Measurements from ENCODE around the gene ANO1.

Gene ANO1

GRCh38 chr11:70115778-70116177, 37.7 kb downstream of the ANO1 start:
- no peak for DNase-seq (ENCODE audit: low spot score)

DNA sequence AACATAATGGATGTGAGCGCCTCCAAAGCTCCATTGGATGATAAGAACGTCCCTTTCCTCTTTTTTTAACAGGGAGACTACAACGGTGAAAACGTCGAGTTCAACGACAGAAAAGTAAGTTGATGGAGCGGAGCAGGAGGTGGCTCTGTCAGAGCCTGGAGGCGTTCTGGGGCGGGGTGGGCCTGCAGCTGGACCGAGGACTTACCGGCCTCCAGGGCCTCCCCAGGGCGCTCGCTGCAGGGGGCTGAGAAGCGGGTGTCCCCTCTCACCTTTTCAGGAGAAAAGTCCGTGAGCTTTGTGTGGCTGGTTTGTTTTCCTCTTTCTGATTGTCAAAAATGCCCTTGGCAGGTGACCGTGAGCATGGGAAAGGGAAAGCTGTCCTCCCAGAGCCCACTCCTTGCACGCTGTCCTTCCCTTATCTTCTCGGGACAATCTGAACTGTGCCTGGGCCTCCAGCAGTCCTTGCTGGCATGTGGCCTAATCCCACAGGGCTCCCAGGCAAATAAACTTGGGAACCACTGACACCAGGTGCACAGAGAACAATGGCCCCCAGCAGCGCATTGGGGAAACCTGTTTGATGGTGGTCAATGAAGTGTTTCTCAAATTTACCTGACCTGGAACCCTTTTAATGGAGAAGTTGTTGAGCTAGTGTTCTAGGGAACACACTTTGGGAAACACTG, 38.4 kb downstream of the ANO1 start:
- no peak for DNase-seq (ENCODE audit: low spot score)

DNA sequence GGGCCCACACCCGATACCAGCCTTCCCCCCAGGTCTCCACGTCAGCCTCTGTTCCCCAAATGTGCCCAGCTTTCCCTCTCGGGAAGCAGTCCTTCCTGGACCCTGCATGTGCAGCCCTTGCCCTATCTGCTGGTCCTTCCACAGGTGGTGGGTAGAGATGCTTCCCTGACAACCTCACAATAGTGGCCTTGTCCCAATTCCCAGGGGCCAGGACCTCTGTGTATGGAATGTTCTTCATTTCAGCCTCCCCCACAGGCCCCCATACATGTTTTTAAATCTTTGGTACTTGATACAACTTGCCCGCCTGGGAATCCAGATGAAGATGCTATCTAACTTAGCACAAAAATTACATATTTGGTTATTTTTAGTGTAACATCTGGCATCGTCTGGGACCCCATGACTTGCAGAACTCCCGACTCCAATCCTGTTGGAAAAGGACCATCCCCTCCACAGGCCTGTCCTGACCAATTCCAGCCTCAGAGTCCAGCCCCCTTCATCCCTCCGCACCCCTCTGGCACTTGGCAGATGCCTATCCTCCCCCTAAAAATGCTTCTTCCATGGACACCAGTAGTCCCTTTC, 39.5 kb downstream of the ANO1 start:
- no peak for DNase-seq (ENCODE audit: low spot score)

DNA sequence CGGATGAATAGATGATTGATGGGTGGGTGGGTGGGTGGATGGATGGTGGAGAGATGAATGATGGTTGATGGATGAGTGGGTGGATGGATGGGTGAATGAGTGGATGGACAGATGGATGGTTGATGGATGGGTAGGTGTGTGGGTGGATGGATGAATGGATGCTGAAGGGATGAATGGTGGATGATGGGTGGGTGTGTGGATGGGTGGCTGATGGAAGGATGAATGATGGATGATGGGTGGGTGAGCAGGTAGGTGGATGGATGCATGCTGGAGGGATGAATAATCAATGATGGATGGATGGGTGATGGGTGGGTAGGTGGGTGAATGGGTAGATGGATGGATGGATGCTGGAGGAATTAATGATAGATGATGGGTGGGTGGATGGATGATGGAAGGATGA, 40.5 kb downstream of the ANO1 start:
- no peak for DNase-seq (ENCODE audit: low spot score)

DNA sequence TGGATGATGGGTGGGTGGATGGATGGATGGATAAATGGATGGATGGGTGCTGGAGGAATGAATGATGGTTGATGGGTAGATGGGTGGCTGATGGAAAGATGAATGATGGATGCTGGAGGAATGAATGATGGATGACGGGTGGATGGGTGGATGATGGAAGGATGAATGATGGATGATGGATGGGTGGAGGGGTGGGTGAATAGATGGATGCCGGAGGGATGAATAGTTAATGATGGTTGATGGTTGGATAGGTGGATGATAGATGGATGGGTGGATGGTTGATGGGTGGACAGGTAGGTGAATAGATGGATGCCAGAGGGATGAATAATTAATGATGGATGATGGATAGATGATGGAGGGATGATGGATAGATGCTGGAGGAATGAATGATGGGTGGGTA, 41.4 kb downstream of the ANO1 start:
- no peak for DNase-seq (ENCODE audit: low spot score)

DNA sequence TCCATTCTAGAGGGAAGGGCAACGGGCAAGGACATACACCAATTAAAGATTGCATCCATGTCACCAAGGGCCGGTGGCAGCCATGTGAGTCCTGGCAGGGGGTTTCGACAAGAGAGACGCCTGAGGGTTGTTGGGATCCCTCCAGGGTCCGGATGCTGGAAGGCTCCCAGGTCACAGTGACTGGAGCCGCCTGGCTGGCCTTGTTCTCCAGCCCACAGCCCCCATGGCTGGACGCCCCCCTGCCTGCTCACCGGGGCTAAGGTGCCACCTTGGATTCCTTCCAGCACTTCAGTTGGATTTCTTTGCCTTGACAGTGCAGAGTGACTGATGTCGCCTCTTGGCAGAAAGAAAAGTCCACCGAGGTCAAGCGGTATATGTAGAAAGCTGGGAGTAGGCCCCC, 42.6 kb downstream of the ANO1 start:
- DNase-seq (ENCODE audit: low spot score) = no peak

DNA sequence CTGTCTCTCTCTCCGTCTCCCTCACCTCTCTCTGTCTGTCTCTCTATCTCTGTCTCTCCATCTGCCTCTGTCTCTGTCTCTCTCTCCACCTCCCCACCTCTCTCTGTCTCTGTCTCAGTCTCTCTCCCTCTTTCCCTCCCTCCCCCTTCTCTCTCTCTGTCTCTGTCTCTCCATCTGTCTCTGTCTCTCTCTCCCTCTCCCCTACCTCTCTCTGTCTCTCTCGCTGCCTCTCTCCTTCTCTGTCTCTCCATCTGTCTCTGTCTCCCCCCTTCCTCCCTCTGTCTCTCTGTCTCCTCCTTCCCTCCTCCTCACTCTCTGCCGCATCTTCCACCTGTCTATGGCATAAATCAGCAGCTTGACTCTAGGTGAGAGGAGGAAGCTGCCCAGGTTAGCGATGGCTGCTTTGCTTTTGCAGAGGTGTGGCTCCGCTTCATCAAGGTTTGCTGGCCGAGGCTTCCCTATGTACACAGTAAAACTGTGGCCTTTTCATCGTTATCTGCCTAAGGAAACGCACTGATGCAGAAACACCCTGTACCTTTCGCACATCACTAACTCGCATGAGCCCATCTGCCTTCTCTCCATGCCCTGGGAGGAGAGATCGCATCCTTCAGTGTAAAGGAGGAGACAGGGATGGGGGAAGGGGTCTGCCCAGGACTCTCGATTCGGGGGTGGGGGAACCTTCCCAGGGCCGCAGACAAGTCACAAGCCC, 44.5 kb downstream of the ANO1 start:
- DNase-seq (ENCODE audit: low spot score) = no peak

DNA sequence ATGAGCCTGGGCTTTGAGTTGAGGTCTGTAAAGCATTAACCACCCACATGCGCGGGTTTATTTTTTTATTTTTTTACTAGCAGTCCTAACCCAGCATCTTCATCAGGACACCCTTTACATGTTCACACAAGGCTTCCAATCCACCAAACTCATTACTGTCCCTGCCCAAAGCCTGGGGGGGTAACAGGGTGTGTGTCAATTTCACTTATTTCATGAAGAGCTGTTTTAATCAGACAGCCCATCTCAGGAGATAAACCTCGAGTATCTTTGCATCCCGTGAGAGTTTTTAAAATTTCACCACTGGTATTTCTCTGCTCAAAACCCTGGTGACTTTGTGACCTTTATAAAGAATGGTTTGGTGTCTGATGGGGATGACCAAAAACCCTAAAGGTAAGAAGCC, 45.6 kb downstream of the ANO1 start:
- no peak for DNase-seq (ENCODE audit: low spot score)

- no peak for DNase-seq (ENCODE audit: low spot score)
Observed at GRCh38 chr11:70124321-70125000, 46.3 kb downstream of the ANO1 start.

GRCh38 chr11:70126494-70126893, 48.4 kb downstream of the ANO1 start:
- no peak for DNase-seq (ENCODE audit: low spot score)

DNA sequence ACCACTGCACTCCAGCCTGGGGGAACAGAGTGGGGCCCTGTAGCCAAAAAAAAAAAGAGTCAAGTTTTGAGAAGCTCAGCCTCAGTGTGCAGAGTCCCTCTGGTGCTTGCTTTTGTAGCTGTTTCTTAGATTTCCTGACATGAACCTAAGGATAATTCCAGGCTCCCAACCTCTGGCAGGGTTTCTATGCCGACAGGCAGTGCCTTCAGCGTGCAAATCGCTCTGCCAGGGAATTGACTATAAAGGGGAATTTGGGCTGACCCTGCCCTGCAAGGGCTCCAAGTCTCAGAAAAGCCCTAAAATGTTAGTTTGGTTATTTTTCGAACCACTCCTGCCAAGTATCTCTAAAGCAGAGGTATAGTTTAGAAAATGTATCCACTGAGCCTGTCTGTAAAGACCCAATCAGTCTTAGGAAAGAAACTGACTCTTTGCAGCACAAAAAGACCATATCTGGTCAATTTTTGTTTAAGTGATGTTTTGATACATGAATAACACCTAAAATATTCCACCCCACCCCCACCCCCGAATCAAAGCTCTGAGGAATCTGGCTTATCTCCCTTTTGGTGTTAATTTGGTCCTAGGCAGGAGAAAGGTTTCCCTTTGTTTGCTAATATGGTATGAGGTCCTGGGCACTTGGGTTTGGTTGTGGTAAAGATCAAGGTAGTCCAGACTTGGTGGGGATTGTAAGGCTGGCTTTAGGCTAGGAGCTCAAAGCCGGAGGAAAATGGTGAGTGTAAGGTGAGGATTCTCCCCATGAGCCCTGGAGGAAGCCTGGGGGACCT, 49.7 kb downstream of the ANO1 start:
- DNase-seq (ENCODE audit: low spot score) = no peak

- no peak for DNase-seq (ENCODE audit: low spot score)
Observed at GRCh38 chr11:70128435-70128906, 50.4 kb downstream of the ANO1 start.

DNA sequence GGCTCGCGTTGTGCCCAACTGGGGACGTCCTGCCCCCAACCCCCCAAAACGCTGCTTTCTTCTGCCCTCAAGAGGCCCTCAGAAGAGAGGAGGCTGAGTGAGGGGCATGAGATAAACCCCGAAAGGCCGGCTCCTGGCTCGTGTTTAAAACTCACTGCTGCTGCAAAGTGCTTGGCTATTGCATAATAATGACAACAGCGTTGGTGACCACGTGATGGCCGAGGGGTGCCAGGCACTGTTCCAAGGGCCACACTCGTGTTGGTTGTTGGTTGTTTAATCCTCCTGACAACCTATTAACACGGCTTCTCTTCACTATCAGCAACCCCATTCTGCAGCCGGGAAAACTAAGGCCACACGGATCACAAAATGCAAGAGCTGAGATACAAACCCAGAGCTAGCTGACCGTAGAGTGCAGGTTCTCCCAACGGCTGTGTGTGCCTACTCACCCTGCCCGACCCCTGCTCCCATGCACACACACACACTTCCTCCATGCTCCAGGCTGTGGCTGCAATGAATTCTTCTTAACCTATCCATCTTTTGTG, 51.0 kb downstream of the ANO1 start:
- no peak for DNase-seq (ENCODE audit: low spot score)

- no peak for DNase-seq (ENCODE audit: low spot score)
Observed at GRCh38 chr11:70130636-70131035, 52.5 kb downstream of the ANO1 start.

GRCh38 chr11:70131606-70132190, 53.6 kb downstream of the ANO1 start:
- no peak for DNase-seq (ENCODE audit: low spot score)

DNA sequence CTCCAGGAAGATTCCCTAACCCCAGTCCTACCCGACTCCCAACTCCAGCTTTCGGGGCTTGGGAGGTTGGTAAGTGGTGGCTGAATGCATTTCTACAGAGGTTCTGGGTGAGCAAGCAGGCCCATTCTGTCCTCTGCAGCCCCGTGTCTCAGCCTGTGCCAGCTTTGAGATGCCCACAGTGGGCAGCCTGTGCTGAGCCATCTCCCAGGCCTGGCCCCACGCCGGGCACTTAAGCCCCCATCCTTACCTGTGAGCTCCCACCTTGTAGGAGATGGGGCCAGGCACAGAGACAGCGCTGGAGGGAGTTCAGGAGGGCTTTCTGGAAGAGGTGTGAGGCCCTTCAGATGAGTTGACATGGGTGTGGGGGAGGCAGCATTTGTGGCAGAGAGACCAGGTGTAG, 54.5 kb downstream of the ANO1 start:
- DNase-seq (ENCODE audit: low spot score) = no peak

GRCh38 chr11:70133771-70134335, 55.7 kb downstream of the ANO1 start:
- no peak for DNase-seq (ENCODE audit: low spot score)

GRCh38 chr11:70134490-70134889, 56.4 kb downstream of the ANO1 start:
- no peak for DNase-seq (ENCODE audit: low spot score)

- DNase-seq (ENCODE audit: low spot score) = no peak
Observed at GRCh38 chr11:70135142-70135541, 57.0 kb downstream of the ANO1 start.

DNA sequence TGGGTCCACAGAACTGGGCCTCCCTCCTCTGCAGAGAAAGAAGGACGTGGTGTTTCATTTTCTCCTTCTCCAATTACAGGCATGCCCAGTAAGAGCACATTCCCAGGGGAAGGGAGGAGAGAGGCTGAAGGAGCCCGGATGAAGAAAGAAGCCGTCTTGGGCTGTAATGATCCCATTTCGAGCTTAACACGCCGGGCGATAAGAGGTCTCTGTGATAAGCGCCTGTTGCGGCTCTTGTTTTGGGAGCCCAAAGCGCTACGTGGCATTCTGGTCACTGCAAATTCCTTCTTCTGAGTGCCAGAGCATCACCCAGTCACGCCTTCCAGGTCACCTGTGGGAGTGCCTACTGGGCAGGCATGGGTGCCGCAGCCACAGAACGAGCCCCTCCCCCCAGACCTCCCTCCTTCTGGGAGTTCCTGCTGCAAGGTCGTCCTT, 57.5 kb downstream of the ANO1 start:
- no peak for DNase-seq (ENCODE audit: low spot score)

DNA sequence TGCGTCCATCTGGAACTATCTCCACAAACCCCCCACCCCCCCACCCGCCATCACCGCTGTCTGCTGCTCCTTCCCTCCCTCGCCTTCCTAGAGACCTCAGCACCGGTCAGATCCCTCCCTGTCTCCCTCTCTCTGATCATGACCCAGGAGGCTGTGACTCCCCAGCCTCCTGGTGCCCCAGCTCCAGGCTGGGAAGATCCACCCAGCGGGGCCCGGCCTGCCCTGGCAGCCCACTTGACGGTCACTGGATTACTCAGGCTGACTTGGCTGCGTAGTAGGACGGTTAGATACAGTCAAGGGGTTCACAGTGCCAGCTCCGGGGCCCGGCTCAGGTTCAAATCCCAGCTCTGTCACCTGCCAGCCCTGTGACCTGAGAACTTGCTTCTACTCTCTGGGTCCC, 59.3 kb downstream of the ANO1 start:
- DNase-seq (ENCODE audit: low spot score) = no peak
